Astrocyte of the cerebellum (primary cell): ENCODE results near the gene FHOD3.

ENCODE experiments used
- DNase-seq: peaks from one replicate; pipeline ENCODE4 v3.0.0-alpha.2; 2011; ENCODE audit warnings: low read depth
- H3K4me3 ChIP-seq: 2 replicates; pipeline ENCODE4 v1.5.1; 2011; ENCODE audit warnings: mild to moderate bottlenecking, low read depth, low read length, moderate library complexity
- in situ Hi-C: cut with HindIII; loops from 2 replicates; pipeline ENCODE4 v1.10.0; 2017; ENCODE audit warnings: low sequenced_read_pairs
- TF ChIP-seq, protein P1 (sequence below): IDR thresholded peaks from 2 replicates; pipeline ENCODE4 v1.5.1; 2012; ENCODE audit warnings: low read length, low read depth, moderate library complexity, mild to moderate bottlenecking; ENCODE audit errors: missing control alignments

FHOD3 gene

GRCh38 chr18:36693931-36694620 lies 396.6 kb downstream of the FHOD3 start:
- TF ChIP-seq, protein P1, sequence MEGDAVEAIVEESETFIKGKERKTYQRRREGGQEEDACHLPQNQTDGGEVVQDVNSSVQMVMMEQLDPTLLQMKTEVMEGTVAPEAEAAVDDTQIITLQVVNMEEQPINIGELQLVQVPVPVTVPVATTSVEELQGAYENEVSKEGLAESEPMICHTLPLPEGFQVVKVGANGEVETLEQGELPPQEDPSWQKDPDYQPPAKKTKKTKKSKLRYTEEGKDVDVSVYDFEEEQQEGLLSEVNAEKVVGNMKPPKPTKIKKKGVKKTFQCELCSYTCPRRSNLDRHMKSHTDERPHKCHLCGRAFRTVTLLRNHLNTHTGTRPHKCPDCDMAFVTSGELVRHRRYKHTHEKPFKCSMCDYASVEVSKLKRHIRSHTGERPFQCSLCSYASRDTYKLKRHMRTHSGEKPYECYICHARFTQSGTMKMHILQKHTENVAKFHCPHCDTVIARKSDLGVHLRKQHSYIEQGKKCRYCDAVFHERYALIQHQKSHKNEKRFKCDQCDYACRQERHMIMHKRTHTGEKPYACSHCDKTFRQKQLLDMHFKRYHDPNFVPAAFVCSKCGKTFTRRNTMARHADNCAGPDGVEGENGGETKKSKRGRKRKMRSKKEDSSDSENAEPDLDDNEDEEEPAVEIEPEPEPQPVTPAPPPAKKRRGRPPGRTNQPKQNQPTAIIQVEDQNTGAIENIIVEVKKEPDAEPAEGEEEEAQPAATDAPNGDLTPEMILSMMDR = no peak
- in situ Hi-C loops = no loop called here
- no peak for DNase-seq
- peak overlapping the region; percentile 7 for H3K4me3 ChIP-seq

- no peak for DNase-seq
- in situ Hi-C loops = no loop called here
- TF ChIP-seq, protein P1 = no peak
- H3K4me3 ChIP-seq = no peak overlapping the region
Observed at GRCh38 chr18:36695806-36696205, 398.3 kb downstream of the FHOD3 start.

- in situ Hi-C loops = no loop called here
- peak; percentile 93 for DNase-seq
- no peak overlapping the region for H3K4me3 ChIP-seq
- TF ChIP-seq, protein P1 = no peak
Observed at GRCh38 chr18:36697905-36698304, 400.4 kb downstream of the FHOD3 start.

GRCh38 chr18:36700955-36701354 lies 403.4 kb downstream of the FHOD3 start:
- no peak overlapping the region for H3K4me3 ChIP-seq
- in situ Hi-C loops = no loop called here
- DNase-seq = no peak
- TF ChIP-seq, protein P1 = no peak

DNA sequence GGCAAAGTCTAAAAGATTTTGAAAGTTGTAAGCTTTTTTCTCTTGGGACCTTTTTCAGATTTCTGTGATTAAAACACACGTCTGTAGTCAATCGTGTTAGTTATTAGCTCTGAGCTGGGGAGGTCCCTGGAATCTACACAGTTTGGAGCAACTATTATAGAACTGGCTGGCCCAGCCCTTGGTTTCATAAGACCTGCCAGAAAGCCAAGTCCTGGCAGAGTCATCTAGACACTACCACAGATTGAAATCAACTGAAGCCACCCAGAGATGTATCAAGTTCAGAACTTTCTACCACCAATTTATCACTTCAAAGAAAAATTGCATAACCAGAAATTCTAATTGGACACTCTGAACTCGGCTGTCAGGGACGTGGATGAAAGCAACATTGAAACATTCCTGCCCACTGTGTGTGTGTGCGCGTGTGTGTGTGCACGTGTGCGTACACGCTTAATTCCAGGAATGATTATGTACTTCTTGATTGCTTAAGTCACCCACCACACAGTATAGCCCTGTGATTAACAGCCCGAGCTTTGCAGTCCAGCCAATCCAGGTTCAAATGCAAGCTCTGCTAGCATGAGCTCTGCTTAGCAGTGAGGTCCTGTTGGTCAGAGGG lies 405.0 kb downstream of the FHOD3 start:
- no peak overlapping the region for H3K4me3 ChIP-seq
- in situ Hi-C loops = no loop called here
- DNase-seq = no peak
- TF ChIP-seq, protein P1 = no peak

GRCh38 chr18:36704156-36704555 lies 406.6 kb downstream of the FHOD3 start:
- in situ Hi-C loops = no loop called here
- TF ChIP-seq, protein P1 = no peak
- DNase-seq = no peak
- H3K4me3 ChIP-seq = no peak overlapping the region
